GM12878 (cell line): Measurements from ENCODE around the gene ICOSLG. TPM values are rescaled to one million over a fixed set of nuclear protein-coding genes. Genes with fewer than 3 reads are reported as not detected.
"Not testable (repeated sequence)": the region's sequence is repeated elsewhere in the genome, so short reads cannot be mapped to it uniquely, and the experiment has no call there.

Source experiments
- ATAC-seq: fragments of 200-7000 bp; cut with Tn5 transposase; 3 replicates; pipeline ENCODE4 v1.9.1; 2020; ENCODE audit warnings: mild to moderate bottlenecking, moderate library complexity
- BruUV-seq: library from RNA; stranded (reverse); fragments of 400-500 nt; replicated peaks from 2 replicates; lab custom pipeline; 2021; lab: Mats Ljungman, UMichigan
- CTCF ChIA-PET: fragments of 300-600 bp; sonication (Branson Sonifier 250); formaldehyde crosslinking; extraction: SDS; loops from one replicate; lab custom pipeline; 2021; ENCODE audit warnings: inconsistent platforms; lab: Yijun Ruan, JAX
- POLR2A ChIA-PET: fragments of 350-600 bp; formaldehyde crosslinking; extraction: SDS; loops from one replicate; lab custom pipeline; 2021; ENCODE audit warnings: inconsistent platforms; lab: Charles Lee
- RAD21 ChIA-PET: fragments of 300-600 bp; sonication (Branson Sonifier 250); formaldehyde crosslinking; loops from one replicate; lab custom pipeline; 2023; ENCODE audit warnings: antibody characterized with exemption; ENCODE audit not compliant: unreplicated experiment; lab: Charles Lee
- SMC1A ChIA-PET: fragments of 300-600 bp; sonication (Branson Sonifier 250); formaldehyde crosslinking; loops from one replicate; lab custom pipeline; 2023; ENCODE audit not compliant: unreplicated experiment, uncharacterized antibody; lab: Charles Lee
- DNase-seq: peaks from one replicate; pipeline ENCODE4 v3.0.0-alpha.2; 2011; ENCODE audit warnings: low read depth, low spot score
- FAIRE-seq: peaks from 3 replicates; lab custom pipeline; 2011; peaks lifted over from hg19 to GRCh38; lab: Jason Lieb, UNC
- H2AFZ ChIP-seq: 2 replicates; pipeline ENCODE4 v1.6.0; 2011; ENCODE audit warnings: low read depth, low read length, control low read depth; ENCODE audit not compliant: control insufficient read depth
- H3K27ac ChIP-seq: 2 replicates; pipeline ENCODE4 v1.5.1; 2011; ENCODE audit warnings: control low read depth; ENCODE audit not compliant: control insufficient read depth, insufficient read depth
- H3K27me3 ChIP-seq, 2 experiments: replicated peaks in 1 of 2; 2 replicates each; pipeline versions ENCODE4 v1.6.0 to v1.6.1; 2011; ENCODE audit warnings: low read length in 1 of 2; ENCODE audit not compliant: control insufficient read depth in 2 of 2, insufficient read depth in 2 of 2
- H3K36me3 ChIP-seq, 2 experiments: 2 replicates each; pipeline ENCODE4 v1.5.1; 2011; ENCODE audit warnings: low read length in 1 of 2; ENCODE audit not compliant: control insufficient read depth in 2 of 2, insufficient read depth in 2 of 2
- H3K4me1 ChIP-seq: 2 replicates; pipeline ENCODE4 v1.6.1; 2011; ENCODE audit warnings: mild to moderate bottlenecking, low read length, moderate library complexity, mixed read lengths; ENCODE audit not compliant: control insufficient read depth, insufficient read depth
- H3K4me2 ChIP-seq: 2 replicates; pipeline ENCODE4 v1.6.0; 2011; ENCODE audit warnings: control low read depth; ENCODE audit not compliant: control insufficient read depth, insufficient read depth
- H3K4me3 ChIP-seq: fragments of 200-600 bp; sonication (generic); 2 replicates; pipeline ENCODE4 v1.5.1; 2016
- H3K79me2 ChIP-seq: 2 replicates; pipeline ENCODE4 v1.6.0; 2011; ENCODE audit warnings: low read length; ENCODE audit not compliant: control insufficient read depth, insufficient read depth
- H3K9ac ChIP-seq: 2 replicates; pipeline ENCODE4 v1.8.0; 2011; ENCODE audit warnings: low read length, control low read depth, mixed read lengths; ENCODE audit not compliant: control insufficient read depth, insufficient read depth
- H3K9me3 ChIP-seq: replicated peaks from 3 replicates; pipeline ENCODE4 v1.5.1; 2011; ENCODE audit warnings: mild to moderate bottlenecking, low read length; ENCODE audit not compliant: control insufficient read depth, insufficient read depth
- H4K20me1 ChIP-seq: 2 replicates; pipeline ENCODE4 v1.6.0; 2011; ENCODE audit not compliant: control insufficient read depth, insufficient read depth
- WGBS: methylation state at CpG from one replicate; pipeline ENCODE4 v1.1.6; 2016; ENCODE audit warnings: low lambda C conversion rate; ENCODE audit not compliant: insufficient replicate concordance, insufficient coverage; ENCODE audit errors: missing lambda C conversion rate; 5-methylcytosine and 5-hydroxymethylcytosine counted together
- in situ Hi-C: fragments of 300-500 bp; cut with MboI; formaldehyde crosslinking; loops from 9 replicates; pipeline ENCODE4 v1.14.3; 2018; ENCODE audit warnings: mixed read lengths
- intact Hi-C: fragments of 100-400 bp; cut with micrococcal nuclease; formaldehyde crosslinking; loops from one replicate; pipeline ENCODE4 v1.14.2; 2022; ENCODE audit not compliant: unreplicated experiment
- polyA plus RNA-seq, 11 experiments: library from polyadenylated mRNA; depleted of rRNA in 4 of 11; unstranded in 6 of 11; stranded (reverse) in 5 of 11; fragments of >200 nt; fragmentation: Nextera tagmentation in 4 of 11; fragmentation: Illumina TruSeq in 1 of 11; extraction: Ambion mirVana in 4 of 11; extraction: Trizol in 1 of 11; gene quantifications; 1 replicate in 1 of 11; 2 replicates in 10 of 11; pipeline versions ENCODE4 v1.2.1 to v1.2.3, GENCODE V29; 2011 to 2016; ENCODE audit warnings: inconsistent platforms in 2 of 11, missing spikeins in 2 of 11, low read depth in 1 of 11
- total RNA-seq, 4 experiments: library from RNA; depleted of rRNA in 3 of 4; stranded (reverse); fragments of >200 nt in 3 of 4; fragmentation: Illumina TruSeq in 1 of 4; extraction: Trizol in 1 of 4; gene quantifications; 2 replicates each; pipeline versions ENCODE4 v1.2.1 to v1.2.3, GENCODE V29; 2013 to 2021

Gene ICOSLG
- total and polyA plus RNA-seq, 10 of the 15 experiments (the other 5 are each of a cell fraction or from before 2014, with no cell fraction given): 0.84 to 16.4 (median 6.2) TPM

DNA sequence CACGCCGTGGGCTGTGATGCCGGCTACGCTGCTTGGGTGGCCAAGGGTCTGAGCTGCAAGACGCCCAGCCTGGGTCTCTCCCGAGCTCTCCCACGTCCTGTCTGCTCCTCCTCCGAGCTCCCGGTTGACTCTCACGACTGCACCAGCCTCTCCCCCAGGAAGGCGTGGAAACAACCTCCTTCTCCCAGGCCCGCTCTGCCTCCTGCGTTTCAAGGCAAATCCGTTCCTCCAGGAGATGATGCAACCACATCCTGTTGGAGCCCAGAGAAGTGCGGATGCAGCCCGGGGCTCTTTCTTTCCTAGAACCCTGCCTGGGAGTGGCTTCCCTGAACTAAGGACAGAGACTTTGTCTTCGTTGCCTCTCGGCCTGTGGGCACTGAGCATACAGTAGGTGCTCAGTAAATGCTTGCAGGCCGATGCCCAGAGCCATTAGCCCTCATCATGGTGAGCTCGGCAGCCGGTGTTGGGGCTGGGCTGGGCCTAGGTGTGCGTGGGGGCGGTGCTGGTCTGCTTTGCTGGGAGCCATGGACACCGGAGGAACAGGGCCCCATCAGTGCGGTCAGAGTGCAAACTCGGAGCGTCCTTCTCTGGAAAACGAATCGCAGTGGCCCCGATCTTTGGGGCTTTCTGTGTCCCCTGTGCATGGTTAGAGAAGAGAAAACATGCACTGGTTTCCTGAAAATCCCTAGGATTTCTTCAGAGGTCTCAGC lies 38.0 kb downstream of the ICOSLG start:
- FAIRE-seq, in situ Hi-C loops, DNase-seq, H3K4me2 ChIP-seq, RAD21 ChIA-PET, H4K20me1 ChIP-seq, H3K9ac ChIP-seq, ATAC-seq, H3K9me3 ChIP-seq, H3K4me3 ChIP-seq, POLR2A ChIA-PET, CTCF ChIA-PET, H3K27me3 ChIP-seq, intact Hi-C loops, H3K27ac ChIP-seq, H3K79me2 ChIP-seq, H3K4me1 ChIP-seq, H3K36me3 ChIP-seq, SMC1A ChIA-PET, H2AFZ ChIP-seq, BruUV-seq: not testable (repeated sequence)
- no CpG with 5 or more reads among the region's 30 CpGs for WGBS

DNA sequence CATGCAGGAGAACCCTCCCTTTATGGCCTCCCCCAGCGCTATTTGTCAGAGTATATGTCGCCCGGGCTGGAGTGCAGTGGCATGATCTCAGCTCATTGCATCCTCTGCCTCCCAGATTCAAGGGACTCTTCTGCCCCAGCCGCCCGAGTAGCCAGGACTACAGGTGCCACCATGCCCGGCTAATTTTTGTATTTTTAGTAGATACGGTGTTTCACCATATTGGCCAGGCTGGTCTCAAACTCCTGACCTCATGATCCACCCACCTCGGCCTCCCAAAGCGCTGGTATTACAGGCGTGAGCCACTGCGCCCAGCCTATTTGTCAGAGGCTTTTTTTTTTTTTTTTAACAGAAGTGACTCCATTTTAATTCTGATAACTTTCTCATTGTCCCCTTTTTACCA lies 40.7 kb downstream of the ICOSLG start:
- H4K20me1 ChIP-seq, H3K4me3 ChIP-seq, H3K9ac ChIP-seq, H3K27me3 ChIP-seq, H3K9me3 ChIP-seq, intact Hi-C loops, H3K4me1 ChIP-seq, H2AFZ ChIP-seq, POLR2A ChIA-PET, in situ Hi-C loops, H3K27ac ChIP-seq, BruUV-seq, H3K36me3 ChIP-seq, SMC1A ChIA-PET, H3K4me2 ChIP-seq, ATAC-seq, DNase-seq, FAIRE-seq, RAD21 ChIA-PET, CTCF ChIA-PET, H3K79me2 ChIP-seq: not testable (repeated sequence)
- WGBS: 88% methylated on average over 11 of the region's 11 CpGs
